ENCODE measurements around the gene ERC2. TPM values are rescaled to one million over a fixed set of nuclear protein-coding genes. Genes with fewer than 3 reads are reported as not detected.

ERC2 gene
- total RNA-seq, 4 donors from 2014 or later, result 5.3 to 8.8 (median 7.8) TPM

- DNase-seq, result peak; percentile 45 to 64
- WGBS, 2 donors, result 60 to 71% methylated on average over 7 of the region's 7 CpGs
- Histone ChIP-seq H3K9me3 (no peaks in the 10 kb centered on the region), H3K4me1 (no peaks in the 10 kb centered on the region), H3K36me3 (no peaks in the 10 kb centered on the region), H3K27ac (no peak overlapping the region), H3K4me3 (replicated peaks in 1 of 3) (no peak overlapping the region), H3K27me3 (no peaks in the 10 kb centered on the region)
- intact Hi-C loops (cut with DNase I), result loop anchor here (10.0 kb wide), 1 partner anchor 129 kb away; no protein-coding TSS in a partner anchor
- TF ChIP-seq CTCF (IDR thresholded peaks at IDR 0.05) (no peak), POLR2A (IDR thresholded peaks at IDR 0.05) (no peak)
Observed at GRCh38 chr3:55765906-55766701, 702.2 kb downstream of the ERC2 start.

GRCh38 chr3:55765398-55765797 lies 702.9 kb downstream of the ERC2 start:
- 75 to 77% methylated on average over 7 of the region's 7 CpGs for WGBS, 2 donors
- Histone ChIP-seq H3K27ac (no peak overlapping the region), H3K27me3 (no peaks in the 10 kb centered on the region), H3K4me3 (replicated peaks in 1 of 3) (no peak overlapping the region), H3K9me3 (no peaks in the 10 kb centered on the region), H3K4me1 (no peaks in the 10 kb centered on the region), H3K36me3 (no peaks in the 10 kb centered on the region)
- no peak for TF ChIP-seq POLR2A (IDR thresholded peaks at IDR 0.05)
- TF ChIP-seq CTCF (IDR thresholded peaks at IDR 0.05), result no peak
- intact Hi-C loops (cut with DNase I), result loop anchor here (10.0 kb wide), 1 partner anchor 129 kb away; no protein-coding TSS in a partner anchor
- DNase-seq, result no peak

GRCh38 chr3:55756976-55757375 lies 711.3 kb downstream of the ERC2 start:
- no peaks in the 10 kb centered on the region for H3K9me3 ChIP-seq
- H3K27ac ChIP-seq, result no peak overlapping the region
- peaks cover 19 to 20% of the 10 kb centered on the region in 2 donors for H3K4me1 ChIP-seq
- H3K36me3 ChIP-seq, result no peaks in the 10 kb centered on the region
- H3K27me3 ChIP-seq, result no peaks in the 10 kb centered on the region
- TF ChIP-seq POLR2A (IDR thresholded peaks at IDR 0.05), result no peak
- no peak for TF ChIP-seq CTCF (IDR thresholded peaks at IDR 0.05)
- H3K4me3 ChIP-seq (replicated peaks in 1 of 3), result no peak overlapping the region
- no peak for DNase-seq
- intact Hi-C loops (cut with DNase I), result no loop called here
- 64 to 84% methylated on average over 2 of the region's 2 CpGs for WGBS, 2 donors

- TF ChIP-seq CTCF (IDR thresholded peaks at IDR 0.05) (no peak), POLR2A (IDR thresholded peaks at IDR 0.05) (no peak)
- Histone ChIP-seq H3K36me3 (no peaks in the 10 kb centered on the region), H3K4me3 (replicated peaks in 1 of 3) (no peak overlapping the region), H3K27me3 (no peaks in the 10 kb centered on the region), H3K4me1 (peaks cover 20 to 25% of the 10 kb centered on the region in 2 donors), H3K27ac (peak overlapping the region; percentile 74 to 91 (median 87)), H3K9me3 (no peaks in the 10 kb centered on the region)
- intact Hi-C loops (cut with DNase I), result no loop called here
- DNase-seq, result peak; percentile 42 to 62
- 27 to 28% methylated on average over 9 of the region's 9 CpGs for WGBS, 2 donors
Observed at GRCh38 chr3:55755516-55756205, 712.6 kb downstream of the ERC2 start.

- no peak for TF ChIP-seq CTCF (IDR thresholded peaks at IDR 0.05)
- TF ChIP-seq POLR2A (IDR thresholded peaks at IDR 0.05), result no peak
- H3K4me3 ChIP-seq (replicated peaks in 1 of 3), result no peak overlapping the region
- intact Hi-C loops (cut with DNase I), result no loop called here
- no peaks in the 10 kb centered on the region for H3K27me3 ChIP-seq
- no peaks in the 10 kb centered on the region for H3K9me3 ChIP-seq
- peaks cover 20 to 29% of the 10 kb centered on the region in 2 donors for H3K4me1 ChIP-seq
- H3K27ac ChIP-seq, result no peak overlapping the region
- DNase-seq, result peak; percentile 55 to 56
- no peaks in the 10 kb centered on the region for H3K36me3 ChIP-seq
- WGBS, 2 donors, result 78 to 84% methylated on average over 5 of the region's 5 CpGs
Observed at GRCh38 chr3:55752911-55753310, 715.4 kb downstream of the ERC2 start.
